Tibial nerve (tissue), 4 donors: ENCODE measurements around the gene PAMR1.

Source experiments
- EP300 ChIP-seq, 2 donors: sonication (generic); formaldehyde crosslinking; IDR thresholded peaks; one replicate each; pipeline ENCODE4 v1.6.1; 2017; ENCODE audit warnings: antibody characterized with exemption in 2 of 2, mild to moderate bottlenecking in 1 of 2
- TF ChIP-seq, protein P1 (sequence below), 5 experiments: fragments of 200-600 bp in 3 of 5; fragments of 450-650 bp in 2 of 5; sonication (generic) in 3 of 5; IDR thresholded peaks; one replicate each; pipeline ENCODE4 v1.5.1; 2016 to 2019; ENCODE audit warnings: antibody characterized with exemption in 5 of 5, mild to moderate bottlenecking in 3 of 5, moderate library complexity in 2 of 5

DNA sequence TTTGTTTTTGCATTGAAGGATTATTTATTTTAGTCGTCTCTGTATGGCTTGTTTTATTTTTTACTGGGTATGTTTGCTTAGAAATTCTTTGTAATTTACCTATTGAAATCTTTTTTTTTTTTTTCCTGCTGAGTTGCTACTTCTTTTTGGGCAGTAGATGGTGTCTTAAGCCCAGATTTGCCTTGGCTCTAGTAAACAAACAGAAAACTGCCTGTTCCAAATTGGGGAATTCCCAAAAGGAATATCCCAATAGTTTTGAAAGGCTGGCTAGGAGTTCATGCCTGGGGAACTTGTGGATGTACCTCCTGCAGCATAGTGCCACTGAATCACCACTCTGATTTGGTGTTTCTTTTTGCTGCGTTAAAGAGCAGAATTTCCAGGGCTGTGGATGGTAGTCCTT lies 17.7 kb downstream of the PAMR1 start:
- no peak for TF ChIP-seq EP300 (IDR thresholded peaks at IDR 0.05)
- TF ChIP-seq, protein P1, sequence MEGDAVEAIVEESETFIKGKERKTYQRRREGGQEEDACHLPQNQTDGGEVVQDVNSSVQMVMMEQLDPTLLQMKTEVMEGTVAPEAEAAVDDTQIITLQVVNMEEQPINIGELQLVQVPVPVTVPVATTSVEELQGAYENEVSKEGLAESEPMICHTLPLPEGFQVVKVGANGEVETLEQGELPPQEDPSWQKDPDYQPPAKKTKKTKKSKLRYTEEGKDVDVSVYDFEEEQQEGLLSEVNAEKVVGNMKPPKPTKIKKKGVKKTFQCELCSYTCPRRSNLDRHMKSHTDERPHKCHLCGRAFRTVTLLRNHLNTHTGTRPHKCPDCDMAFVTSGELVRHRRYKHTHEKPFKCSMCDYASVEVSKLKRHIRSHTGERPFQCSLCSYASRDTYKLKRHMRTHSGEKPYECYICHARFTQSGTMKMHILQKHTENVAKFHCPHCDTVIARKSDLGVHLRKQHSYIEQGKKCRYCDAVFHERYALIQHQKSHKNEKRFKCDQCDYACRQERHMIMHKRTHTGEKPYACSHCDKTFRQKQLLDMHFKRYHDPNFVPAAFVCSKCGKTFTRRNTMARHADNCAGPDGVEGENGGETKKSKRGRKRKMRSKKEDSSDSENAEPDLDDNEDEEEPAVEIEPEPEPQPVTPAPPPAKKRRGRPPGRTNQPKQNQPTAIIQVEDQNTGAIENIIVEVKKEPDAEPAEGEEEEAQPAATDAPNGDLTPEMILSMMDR (IDR thresholded peaks at IDR 0.05) = no peak
